HG03060 (cell line): ENCODE measurements around the gene PPP6R2.
"Not testable (repeated sequence)": the region's sequence is repeated elsewhere in the genome, so short reads cannot be mapped to it uniquely, and the experiment has no call there.

Experiments used
- ATAC-seq: cut with Tn5 transposase; IDR thresholded peaks from one replicate; pipeline ENCODE4 v1.9.1; 2021; ENCODE audit warnings: low read depth, moderate number of reproducible peaks; ENCODE audit not compliant: unreplicated experiment

Gene PPP6R2

GRCh38 chr22:50339945-50340879 is 2.9 kb upstream of the PPP6R2 start:
- no peak for ATAC-seq

- peak; percentile 52 for ATAC-seq
These were observed 1.0 kb upstream of the PPP6R2 start for GRCh38 chr22:50341977-50342650.

GRCh38 chr22:50343541-50343935 is 411 bp downstream of the PPP6R2 start:
- no peak for ATAC-seq

GRCh38 chr22:50346470-50346869 is 3.3 kb downstream of the PPP6R2 start:
- ATAC-seq, result no peak

GRCh38 chr22:50347157-50347556 is 4.0 kb downstream of the PPP6R2 start:
- ATAC-seq, result no peak

- no peak for ATAC-seq
These were observed 4.9 kb downstream of the PPP6R2 start for GRCh38 chr22:50348058-50348457.

- ATAC-seq, result no peak
These were observed 13.1 kb downstream of the PPP6R2 start for GRCh38 chr22:50356186-50356585.

GRCh38 chr22:50357222-50357621 is 14.1 kb downstream of the PPP6R2 start:
- ATAC-seq, result no peak

GRCh38 chr22:50357756-50358155 is 14.6 kb downstream of the PPP6R2 start:
- ATAC-seq, result no peak

- no peak for ATAC-seq
These were observed 17.5 kb downstream of the PPP6R2 start for GRCh38 chr22:50360578-50360977.

GRCh38 chr22:50361222-50361621 is 18.1 kb downstream of the PPP6R2 start:
- ATAC-seq, result no peak

- ATAC-seq, result no peak
These were observed 18.6 kb downstream of the PPP6R2 start for GRCh38 chr22:50361688-50362087.

- no peak for ATAC-seq
These were observed 20.2 kb downstream of the PPP6R2 start for GRCh38 chr22:50363166-50363802.

GRCh38 chr22:50363803-50364194 is 20.7 kb downstream of the PPP6R2 start:
- not testable (repeated sequence) for ATAC-seq

GRCh38 chr22:50367778-50368500 is 24.8 kb downstream of the PPP6R2 start:
- no peak for ATAC-seq

- ATAC-seq, result no peak
These were observed 28.0 kb downstream of the PPP6R2 start for GRCh38 chr22:50371101-50371648.

GRCh38 chr22:50376085-50376651 is 33.0 kb downstream of the PPP6R2 start:
- ATAC-seq, result no peak

GRCh38 chr22:50381021-50381555 is 38.0 kb downstream of the PPP6R2 start:
- not testable (repeated sequence) for ATAC-seq

- ATAC-seq, result no peak
These were observed 53.7 kb downstream of the PPP6R2 start for GRCh38 chr22:50396751-50397370.
